ENCODE measurements around the gene HNMT.

DNA sequence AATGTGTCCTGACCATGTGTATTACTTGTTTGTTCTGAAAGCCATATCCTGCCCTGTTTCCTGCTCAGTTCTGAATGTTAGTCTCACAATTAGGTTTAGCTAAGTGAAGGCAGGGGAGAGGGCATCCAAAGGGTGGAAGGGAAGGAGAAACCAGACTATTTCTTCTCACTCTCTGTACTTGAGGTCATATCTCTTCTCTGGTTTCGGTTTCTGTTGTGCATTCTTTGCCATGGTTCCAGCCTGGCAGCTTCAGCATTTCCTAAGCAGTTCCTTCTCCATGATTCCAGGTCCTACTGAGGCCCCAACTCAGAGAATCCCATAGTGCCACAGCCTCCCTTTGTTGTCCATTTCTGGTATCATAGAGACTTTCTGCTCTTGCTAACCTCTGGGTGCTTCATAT, 40.3 kb upstream of the HNMT start:
- TF ChIP-seq EZH2 (IDR thresholded peaks at IDR 0.05; ENCODE audit: borderline replicate concordance, insufficient read depth, low read depth, low read length, poor library complexity, severe bottlenecking) = no peak
- TF ChIP-seq, protein P1, sequence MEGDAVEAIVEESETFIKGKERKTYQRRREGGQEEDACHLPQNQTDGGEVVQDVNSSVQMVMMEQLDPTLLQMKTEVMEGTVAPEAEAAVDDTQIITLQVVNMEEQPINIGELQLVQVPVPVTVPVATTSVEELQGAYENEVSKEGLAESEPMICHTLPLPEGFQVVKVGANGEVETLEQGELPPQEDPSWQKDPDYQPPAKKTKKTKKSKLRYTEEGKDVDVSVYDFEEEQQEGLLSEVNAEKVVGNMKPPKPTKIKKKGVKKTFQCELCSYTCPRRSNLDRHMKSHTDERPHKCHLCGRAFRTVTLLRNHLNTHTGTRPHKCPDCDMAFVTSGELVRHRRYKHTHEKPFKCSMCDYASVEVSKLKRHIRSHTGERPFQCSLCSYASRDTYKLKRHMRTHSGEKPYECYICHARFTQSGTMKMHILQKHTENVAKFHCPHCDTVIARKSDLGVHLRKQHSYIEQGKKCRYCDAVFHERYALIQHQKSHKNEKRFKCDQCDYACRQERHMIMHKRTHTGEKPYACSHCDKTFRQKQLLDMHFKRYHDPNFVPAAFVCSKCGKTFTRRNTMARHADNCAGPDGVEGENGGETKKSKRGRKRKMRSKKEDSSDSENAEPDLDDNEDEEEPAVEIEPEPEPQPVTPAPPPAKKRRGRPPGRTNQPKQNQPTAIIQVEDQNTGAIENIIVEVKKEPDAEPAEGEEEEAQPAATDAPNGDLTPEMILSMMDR (IDR thresholded peaks at IDR 0.05) = no peak

Data from B cell (primary cell).